ENCODE data around the gene CAPN5.

The CAPN5 gene

GRCh38 chr11:77103319-77103718, 36.5 kb downstream of the CAPN5 start:
- no peak for TF ChIP-seq CTCF (IDR thresholded peaks at IDR 0.05; ENCODE audit: insufficient read depth, low read depth, low read length, missing control alignments)
- no peak overlapping the region for H3K4me3 ChIP-seq (ENCODE audit: low read depth, low read length)
- no peak for DNase-seq (ENCODE audit: low read depth)

GRCh38 chr11:77104727-77105126, 38.0 kb downstream of the CAPN5 start:
- no peak for DNase-seq (ENCODE audit: low read depth)
- H3K4me3 ChIP-seq (ENCODE audit: low read depth, low read length), result no peak overlapping the region
- no peak for TF ChIP-seq CTCF (IDR thresholded peaks at IDR 0.05; ENCODE audit: insufficient read depth, low read depth, low read length, missing control alignments)

GRCh38 chr11:77106321-77106720, 39.5 kb downstream of the CAPN5 start:
- TF ChIP-seq CTCF (IDR thresholded peaks at IDR 0.05; ENCODE audit: insufficient read depth, low read depth, low read length, missing control alignments), result no peak
- no peak for DNase-seq (ENCODE audit: low read depth)
- no peak overlapping the region for H3K4me3 ChIP-seq (ENCODE audit: low read depth, low read length)

GRCh38 chr11:77106759-77107158, 40.0 kb downstream of the CAPN5 start:
- H3K4me3 ChIP-seq (ENCODE audit: low read depth, low read length), result no peak overlapping the region
- no peak for TF ChIP-seq CTCF (IDR thresholded peaks at IDR 0.05; ENCODE audit: insufficient read depth, low read depth, low read length, missing control alignments)
- no peak for DNase-seq (ENCODE audit: low read depth)

- no peak for TF ChIP-seq CTCF (IDR thresholded peaks at IDR 0.05; ENCODE audit: insufficient read depth, low read depth, low read length, missing control alignments)
- no peak for DNase-seq (ENCODE audit: low read depth)
- H3K4me3 ChIP-seq (ENCODE audit: low read depth, low read length), result no peak overlapping the region
Measured at GRCh38 chr11:77107950-77108349, 41.2 kb downstream of the CAPN5 start.

GRCh38 chr11:77108436-77108835, 41.7 kb downstream of the CAPN5 start:
- no peak for TF ChIP-seq CTCF (IDR thresholded peaks at IDR 0.05; ENCODE audit: insufficient read depth, low read depth, low read length, missing control alignments)
- H3K4me3 ChIP-seq (ENCODE audit: low read depth, low read length), result no peak overlapping the region
- DNase-seq (ENCODE audit: low read depth), result no peak

DNA sequence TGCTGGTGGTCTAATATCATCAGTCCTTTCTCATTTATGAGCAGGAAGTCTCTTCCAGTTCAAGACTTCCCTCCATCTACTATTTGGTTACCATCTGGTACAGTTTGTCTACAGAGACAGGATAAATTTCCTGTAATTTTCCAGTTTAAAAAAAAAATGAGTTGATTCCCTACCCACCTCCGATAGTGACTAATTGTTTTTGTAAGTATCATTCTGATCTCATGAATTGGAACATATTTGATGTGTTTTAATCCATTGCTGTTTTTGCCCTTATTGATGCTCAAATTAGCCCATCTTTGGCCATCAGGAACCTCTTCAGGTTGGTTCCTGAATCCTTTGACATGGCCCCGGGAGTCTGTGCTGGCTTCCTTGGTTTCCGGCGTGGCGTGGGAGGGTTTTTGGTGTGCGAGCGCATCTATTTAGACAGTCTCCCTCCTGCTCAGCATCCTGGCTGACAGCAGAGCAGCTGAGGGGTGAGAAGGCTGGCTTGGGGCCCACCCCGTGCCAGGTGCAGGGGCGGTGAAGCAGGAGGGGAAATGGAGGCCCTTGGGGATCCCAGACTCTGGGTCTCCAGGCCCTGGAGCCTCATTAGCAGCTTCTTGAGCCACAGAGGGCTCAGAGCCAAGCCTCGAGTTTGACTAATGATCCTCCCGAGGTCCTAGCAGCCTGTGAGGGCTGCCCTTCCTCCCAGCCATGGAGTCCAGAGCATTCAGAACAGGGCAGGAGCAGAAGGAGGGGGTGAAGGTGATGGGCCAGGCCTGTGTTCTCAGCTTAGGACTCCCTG, 42.7 kb downstream of the CAPN5 start:
- no peak overlapping the region for H3K4me3 ChIP-seq (ENCODE audit: low read depth, low read length)
- no peak for DNase-seq (ENCODE audit: low read depth)
- no peak for TF ChIP-seq CTCF (IDR thresholded peaks at IDR 0.05; ENCODE audit: insufficient read depth, low read depth, low read length, missing control alignments)
